Kidney (tissue), 14 donors: ENCODE measurements around the gene HHATL. TPM values are rescaled to one million over a fixed set of nuclear protein-coding genes. Genes with fewer than 3 reads are reported as not detected.
A peak's percentile ranks its signal among the peaks of the same experiment; 100 is the strongest.

Experiments used
- DNase-seq, 5 donors: peaks; one replicate each; pipeline ENCODE4 v3.0.0-alpha.2; 2013 to 2020
- FAIRE-seq: peaks from 2 replicates; lab custom pipeline; 2012; peaks lifted over from hg19 to GRCh38; lab: Jason Lieb, UNC
- H3K27ac ChIP-seq, 2 donors: one replicate each; pipeline ENCODE4 v1.7.0; 2013; ENCODE audit warnings: low read depth in 2 of 2, low read length in 2 of 2, inconsistent platforms in 1 of 2
- H3K27me3 ChIP-seq: one replicate; pipeline ENCODE4 v1.7.1; 2013; ENCODE audit warnings: low read length, inconsistent platforms; ENCODE audit not compliant: control insufficient read depth, insufficient read depth
- H3K36me3 ChIP-seq, 3 donors: one replicate each; pipeline versions ENCODE4 v1.7.0 to v1.7.1; 2013; ENCODE audit warnings: low read length in 3 of 3, control low read depth in 1 of 3, inconsistent platforms in 1 of 3; ENCODE audit not compliant: insufficient read depth in 3 of 3, control insufficient read depth in 2 of 3
- H3K4me1 ChIP-seq, 3 donors: one replicate each; pipeline versions ENCODE4 v1.7.0 to v1.7.1; 2013; ENCODE audit warnings: low read length in 3 of 3, inconsistent platforms in 1 of 3, low read depth in 1 of 3; ENCODE audit not compliant: control insufficient read depth in 2 of 3, insufficient read depth in 2 of 3
- H3K4me3 ChIP-seq, 3 donors: one replicate each; pipeline versions ENCODE4 v1.7.0 to v1.8.1; 2013; ENCODE audit warnings: low read length in 3 of 3, control low read depth in 1 of 3, inconsistent platforms in 1 of 3
- H3K9ac ChIP-seq, 3 donors: one replicate each; pipeline versions ENCODE4 v1.7.0 to v1.7.1; 2013; ENCODE audit warnings: low read length in 3 of 3, control low read depth in 1 of 3, inconsistent platforms in 1 of 3
- H3K9me3 ChIP-seq, 3 donors: one replicate each; pipeline versions ENCODE4 v1.7.0 to v1.7.1; 2013; ENCODE audit warnings: low read length in 3 of 3, control low read depth in 1 of 3, inconsistent platforms in 1 of 3; ENCODE audit not compliant: control insufficient read depth in 2 of 3, insufficient read depth in 1 of 3
- CTCF ChIP-seq: IDR thresholded peaks from 3 replicates; pipeline ENCODE4 v1.5.1; 2012; ENCODE audit warnings: mild to moderate bottlenecking, moderate library complexity, borderline replicate concordance; ENCODE audit not compliant: insufficient read depth; ENCODE audit errors: extremely low read depth
- intact Hi-C: fragments of 100-400 bp; cut with DNase I; formaldehyde crosslinking; loops from one replicate; pipeline ENCODE4 v1.11.1; 2022
- polyA plus RNA-seq: library from polyadenylated mRNA; stranded (reverse); fragments of 350-450 nt; fragmentation: Illumina TruSeq; extraction: RNeasy Lipid Tissue Mini Kit (QIAGEN cat#74804); gene quantifications from one replicate; pipeline ENCODE4 v1.2.3, GENCODE V29; 2014; ENCODE audit warnings: low read depth, low replicate concordance; ENCODE audit not compliant: insufficient read depth
- total RNA-seq: library from RNA; stranded (reverse); fragmentation: NEBNext Ultra II Directional; extraction: Animal tissue kit (Norgen Biotek cat#: 25700); gene quantifications from one replicate; pipeline ENCODE4 v1.2.1, GENCODE V29; 2021
- donor health status: control.
- donor health status: control.
- donor health status: control.
- donor health status: control.
- donor health status: control.
- donor health status: DM: yes; HTN: yes; CAD: no.
- donor health status: Normal renal cell carcinoma (clear cell type).

HHATL gene
- total and polyA plus RNA-seq, 2 donors from 2014 or later: not detected

- H3K4me1 ChIP-seq: no peaks in the 10 kb centered on the region
- DNase-seq (no peak), FAIRE-seq (no peak)
- H3K9me3 ChIP-seq: no peaks in the 10 kb centered on the region
- H3K27me3 ChIP-seq: no peaks in the 10 kb centered on the region
- no peak overlapping the region for H3K27ac ChIP-seq
- no peak for TF ChIP-seq CTCF
- H3K9ac ChIP-seq: no peak overlapping the region
- intact Hi-C loops: no loop called here
- H3K36me3 ChIP-seq: no peaks in the 10 kb centered on the region
- H3K4me3 ChIP-seq: no peak overlapping the region
These were observed 11.7 kb upstream of the HHATL start for GRCh38 chr3:42714171-42714852.

GRCh38 chr3:42713747-42714146 is 11.1 kb upstream of the HHATL start:
- DNase-seq: no peak
- H3K4me1 ChIP-seq: no peaks in the 10 kb centered on the region
- no peak overlapping the region for H3K4me3 ChIP-seq
- H3K9me3 ChIP-seq: no peaks in the 10 kb centered on the region
- no peak overlapping the region for H3K9ac ChIP-seq
- no peak for FAIRE-seq
- no peak for TF ChIP-seq CTCF
- no peak overlapping the region for H3K27ac ChIP-seq
- no peaks in the 10 kb centered on the region for H3K36me3 ChIP-seq
- intact Hi-C loops: no loop called here
- H3K27me3 ChIP-seq: no peaks in the 10 kb centered on the region

- Histone ChIP-seq H3K9me3 (no peaks in the 10 kb centered on the region), H3K9ac (no peak overlapping the region), H3K27ac (no peak overlapping the region), H3K4me3 (no peak overlapping the region), H3K36me3 (no peaks in the 10 kb centered on the region), H3K27me3 (no peaks in the 10 kb centered on the region), H3K4me1 (no peaks in the 10 kb centered on the region)
- TF ChIP-seq CTCF: no peak
- intact Hi-C loops: no loop called here
- no peak for FAIRE-seq
- DNase-seq: peak in 1 of 5 donors; percentile 4
These were observed 10.2 kb upstream of the HHATL start for GRCh38 chr3:42712688-42713372.

- Histone ChIP-seq H3K36me3 (no peaks in the 10 kb centered on the region), H3K27me3 (no peaks in the 10 kb centered on the region), H3K9me3 (no peaks in the 10 kb centered on the region), H3K4me1 (no peaks in the 10 kb centered on the region), H3K27ac (no peak overlapping the region), H3K4me3 (no peak overlapping the region), H3K9ac (no peak overlapping the region)
- intact Hi-C loops: no loop called here
- DNase-seq (no peak), FAIRE-seq (no peak)
- no peak for TF ChIP-seq CTCF
These were observed 9.7 kb upstream of the HHATL start for GRCh38 chr3:42712344-42712648.
